Endothelial cell of umbilical vein (primary cell): ENCODE results near the gene TULP4. TPM values are rescaled to one million over a fixed set of nuclear protein-coding genes. Genes with fewer than 3 reads are reported as not detected.

ENCODE experiments used
- BruUV-seq: library from RNA; stranded (reverse); fragments of 400-500 nt; replicated peaks from 2 replicates; lab custom pipeline; 2021; lab: Mats Ljungman, UMichigan
- CTCF ChIA-PET: fragments of 300-600, 350-600 bp; sonication (Branson Sonifier 250); formaldehyde crosslinking; loops from one replicate; lab custom pipeline; 2021; ENCODE audit warnings: antibody characterized with exemption, inconsistent platforms; lab: Charles Lee
- POLR2A ChIA-PET: fragments of 300-600, 350-600 bp; sonication (Branson Sonifier 250); formaldehyde crosslinking; loops from one replicate; lab custom pipeline; 2021; ENCODE audit warnings: antibody characterized with exemption, inconsistent platforms; lab: Charles Lee
- DNase-seq: peaks from one replicate; pipeline ENCODE4 v3.0.0-alpha.2; 2011; ENCODE audit warnings: low read depth, low spot score
- FAIRE-seq: peaks from 2 replicates; lab custom pipeline; 2011; peaks lifted over from hg19 to GRCh38; lab: Jason Lieb, UNC
- H2AFZ ChIP-seq: 2 replicates; pipeline ENCODE4 v1.6.0; 2012; ENCODE audit warnings: low read depth, low read length, control low read depth, inconsistent platforms
- H3K27ac ChIP-seq: 2 replicates; pipeline ENCODE4 v1.5.1; 2011; ENCODE audit warnings: low read depth, mild to moderate bottlenecking, control low read depth, low read length, moderate library complexity; ENCODE audit not compliant: insufficient read depth
- H3K27me3 ChIP-seq, 2 experiments: 2 replicates each; pipeline versions ENCODE4 v1.6.0 to v1.6.1; 2011; ENCODE audit warnings: low read length in 2 of 2, mixed read lengths in 1 of 2; ENCODE audit not compliant: control insufficient read depth in 2 of 2, insufficient read depth in 2 of 2
- H3K36me3 ChIP-seq, 2 experiments: 2 replicates in 1 of 2; 3 replicates in 1 of 2; pipeline ENCODE4 v1.5.1; 2011; ENCODE audit warnings: low read length in 2 of 2, mild to moderate bottlenecking in 1 of 2, moderate library complexity in 1 of 2; ENCODE audit not compliant: control insufficient read depth in 2 of 2, insufficient read depth in 2 of 2; ENCODE audit errors: extremely low read depth in 1 of 2
- H3K4me1 ChIP-seq: 3 replicates; pipeline ENCODE4 v1.5.1; 2011; ENCODE audit warnings: mild to moderate bottlenecking, low read length; ENCODE audit not compliant: control insufficient read depth, insufficient read depth; ENCODE audit errors: extremely low read depth
- H3K4me2 ChIP-seq: 2 replicates; pipeline ENCODE4 v1.6.1; 2011; ENCODE audit warnings: low read length, control low read depth, mixed read lengths; ENCODE audit not compliant: insufficient read depth
- H3K4me3 ChIP-seq, 3 experiments: fragments of 200-600 bp in 1 of 3; sonication (generic), shearing (Covaris generic) in 1 of 3; replicated peaks in 1 of 3; 2 replicates each; pipeline ENCODE4 v1.5.1; 2011 to 2016; ENCODE audit warnings: control low read depth in 3 of 3, low read length in 3 of 3, mild to moderate bottlenecking in 2 of 3, inconsistent platforms in 1 of 3, low read depth in 1 of 3, moderate library complexity in 1 of 3; ENCODE audit not compliant: insufficient read depth in 1 of 3
- H3K79me2 ChIP-seq: 2 replicates; pipeline ENCODE4 v1.6.0; 2012; ENCODE audit warnings: low read length, inconsistent platforms; ENCODE audit not compliant: control insufficient read depth, insufficient read depth
- H3K9ac ChIP-seq: replicated peaks from 2 replicates; pipeline ENCODE3; 2011; ENCODE audit warnings: low read length, control low read depth; ENCODE audit not compliant: insufficient read depth; ENCODE audit errors: extremely low read depth
- H3K9me1 ChIP-seq: replicated peaks from 3 replicates; pipeline ENCODE4 v1.6.0; 2011; ENCODE audit warnings: mild to moderate bottlenecking, low read length; ENCODE audit not compliant: control insufficient read depth, insufficient read depth; ENCODE audit errors: extremely low read depth
- H3K9me3 ChIP-seq: replicated peaks from 2 replicates; pipeline ENCODE4 v1.5.1; 2012; ENCODE audit warnings: low read length, inconsistent platforms; ENCODE audit not compliant: control insufficient read depth, insufficient read depth
- H4K20me1 ChIP-seq: replicated peaks from 2 replicates; pipeline ENCODE3; 2011; ENCODE audit warnings: mild to moderate bottlenecking, low read length; ENCODE audit not compliant: control insufficient read depth, insufficient read depth; ENCODE audit errors: extremely low read depth
- EZH2 ChIP-seq: IDR thresholded peaks from 2 replicates; pipeline ENCODE4 v1.6.1; 2012; ENCODE audit warnings: borderline replicate concordance, low read depth, mild to moderate bottlenecking, moderate library complexity, low read length, inconsistent platforms; ENCODE audit not compliant: severe bottlenecking
- GATA2 ChIP-seq: IDR thresholded peaks from 2 replicates; pipeline ENCODE4 v1.7.0; 2011; ENCODE audit warnings: low read depth, mild to moderate bottlenecking, moderate library complexity, mixed read lengths, low read length; ENCODE audit not compliant: insufficient read length, insufficient read depth
- JUN ChIP-seq: IDR thresholded peaks from 2 replicates; pipeline ENCODE4 v1.6.1; 2011; ENCODE audit warnings: borderline replicate concordance, low read depth; ENCODE audit not compliant: insufficient read length, insufficient read depth
- dilution Hi-C: fragments of 300-500 bp; cut with MboI; formaldehyde crosslinking; loops from one replicate; pipeline ENCODE4 v1.15.0; 2019; ENCODE audit warnings: low sequenced_read_pairs; ENCODE audit not compliant: extremely low pct_ligation_motif_present
- intact Hi-C: fragments of 100-400 bp; cut with micrococcal nuclease; formaldehyde crosslinking; loops from one replicate; pipeline ENCODE4 v1.10.0; 2022
- polyA plus RNA-seq, 4 experiments: library from polyadenylated mRNA; depleted of rRNA in 3 of 4; stranded (reverse) in 3 of 4; unstranded in 1 of 4; fragments of >200 nt; gene quantifications; 2 replicates each; pipeline versions ENCODE4 v1.2.1 to v1.2.3, GENCODE V29; 2011 to 2012; ENCODE audit warnings: missing spikeins in 1 of 4
- total RNA-seq: library from RNA; stranded (reverse); gene quantifications from 2 replicates; pipeline ENCODE4 v1.2.3, GENCODE V29; 2021
- TF ChIP-seq, protein P1 (sequence below): IDR thresholded peaks from 2 replicates; pipeline ENCODE4 v1.6.1; 2011; ENCODE audit not compliant: insufficient read depth, insufficient read length

Gene TULP4
- total and polyA plus RNA-seq, 2 donors (not counting 3 experiments of a cell fraction or from before 2014, with no cell fraction given): 10.8 to 55.1 TPM

- TF ChIP-seq GATA2: no peak
- TF ChIP-seq JUN: no peak
- TF ChIP-seq EZH2: no peak
- TF ChIP-seq, protein P1, sequence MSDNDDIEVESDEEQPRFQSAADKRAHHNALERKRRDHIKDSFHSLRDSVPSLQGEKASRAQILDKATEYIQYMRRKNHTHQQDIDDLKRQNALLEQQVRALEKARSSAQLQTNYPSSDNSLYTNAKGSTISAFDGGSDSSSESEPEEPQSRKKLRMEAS: no peak
- no peaks in the 10 kb centered on the region for H4K20me1 ChIP-seq
- no peak overlapping the region for H3K27ac ChIP-seq
- ChIA-PET CTCF (interaction anchor here (0.7 to 2.4 kb wide), 5 partner anchors 11 to 322 kb away, joined by 3 to 12 read pairs (median 5); no protein-coding TSS in a partner anchor), POLR2A (no interaction called here)
- peaks cover 22 to 45% of the 10 kb centered on the region in 2 experiments for H3K27me3 ChIP-seq
- H2AFZ ChIP-seq: peak overlapping the region; percentile 41
- H3K4me1 ChIP-seq: peaks cover 7% of the 10 kb centered on the region
- no peaks in the 10 kb centered on the region for H3K9me1 ChIP-seq
- BruUV-seq: no TSS peak
- dilution Hi-C loops: no loop called here
- intact Hi-C loops: loop anchor here (1.0 kb wide), 1 partner anchor 19 kb away; no protein-coding TSS in a partner anchor
- H3K9ac ChIP-seq: no peak overlapping the region
- peak overlapping the region; percentile 32 to 42 (median 39) for H3K4me3 ChIP-seq
- H3K36me3 ChIP-seq: no peaks in the 10 kb centered on the region
- H3K79me2 ChIP-seq: no peaks in the 10 kb centered on the region
- no peaks in the 10 kb centered on the region for H3K9me3 ChIP-seq
- peak overlapping the region; percentile 81 for H3K4me2 ChIP-seq
- DNase-seq (peak; percentile 64), FAIRE-seq (peak; percentile 76)
These were observed 224.0 kb downstream of the TULP4 start for GRCh38 chr6:158536084-158536890.
